ENCODE measurements around the gene HDC.

DNA sequence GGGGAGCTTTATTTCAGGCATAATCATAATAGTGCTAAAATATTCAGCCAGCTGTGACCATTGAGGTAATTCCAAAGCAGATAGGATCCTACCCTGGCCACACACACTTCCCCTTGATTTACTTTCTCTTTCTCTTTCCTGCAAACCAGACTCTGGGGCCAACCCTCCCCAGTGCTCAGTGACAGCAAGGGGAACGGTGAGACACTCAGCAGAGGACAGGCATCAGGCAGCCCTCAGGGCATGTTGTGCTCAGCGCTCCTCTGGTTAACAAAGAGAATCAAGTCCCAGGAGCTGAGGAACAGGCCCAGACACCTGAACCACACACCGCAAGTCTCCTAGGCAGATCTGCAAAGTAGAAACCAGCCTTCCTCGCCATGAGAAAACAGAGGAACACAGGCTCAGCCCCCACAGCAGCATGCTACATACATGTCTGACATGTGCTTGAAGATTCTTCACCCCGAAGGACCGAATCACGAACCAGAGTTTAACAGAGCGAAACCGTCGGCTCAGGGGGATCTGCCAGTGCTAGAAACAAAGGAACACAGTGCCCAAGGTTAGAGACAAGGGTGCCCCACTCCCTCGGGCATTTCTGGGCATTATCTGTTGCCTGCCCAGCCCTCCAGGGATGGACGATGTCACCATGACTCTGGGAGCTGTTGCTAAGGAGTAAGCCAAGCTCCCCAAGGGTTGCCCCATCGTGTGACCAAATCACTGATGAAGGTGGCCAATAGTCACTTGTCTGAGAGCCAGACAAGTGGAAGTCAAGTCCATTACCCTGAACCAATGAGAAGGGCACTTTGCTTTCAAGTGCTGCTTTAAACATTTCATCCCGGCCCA, 17.5 kb downstream of the HDC start:
- no peak for TF ChIP-seq NFRKB (IDR thresholded peaks at IDR 0.05)
- TF ChIP-seq L3MBTL2 (conservative IDR thresholded peaks at IDR 0.05), result no peak
- TF ChIP-seq SUZ12 (IDR thresholded peaks at IDR 0.05), result no peak
- TF ChIP-seq ARNT (IDR thresholded peaks at IDR 0.05), result no peak
- no peak for TF ChIP-seq SP1 (IDR thresholded peaks at IDR 0.05)
- TF ChIP-seq BHLHE40 (IDR thresholded peaks at IDR 0.05; ENCODE audit: borderline replicate concordance), result no peak
- TF ChIP-seq TARDBP (IDR thresholded peaks at IDR 0.05), result no peak
- no peak for TF ChIP-seq FOXA1 (IDR thresholded peaks at IDR 0.05)
- no peak for TF ChIP-seq FOXK2 (IDR thresholded peaks at IDR 0.05)
- no peak for TF ChIP-seq ELF4 (IDR thresholded peaks at IDR 0.05)
- TF ChIP-seq HDGF (IDR thresholded peaks at IDR 0.05; ENCODE audit: borderline replicate concordance), result no peak
- no peak for TF ChIP-seq ZNF384 (IDR thresholded peaks at IDR 0.05)
- TF ChIP-seq FOXM1 (IDR thresholded peaks at IDR 0.05; ENCODE audit: borderline replicate concordance), result no peak
